Astrocyte (in vitro differentiated cells and primary cell): ENCODE measurements around the gene ALDOB.

Experiments used
- EZH2 ChIP-seq: IDR thresholded peaks from 2 replicates; pipeline ENCODE4 v1.6.1; 2012; ENCODE audit warnings: mild to moderate bottlenecking, low read length, inconsistent platforms; ENCODE audit not compliant: insufficient read depth
- TF ChIP-seq, protein P1 (sequence below): IDR thresholded peaks from 2 replicates; pipeline ENCODE4 v1.5.1; 2011; ENCODE audit warnings: low read depth, mild to moderate bottlenecking, inconsistent platforms, low read length, moderate library complexity; ENCODE audit not compliant: insufficient read depth

DNA sequence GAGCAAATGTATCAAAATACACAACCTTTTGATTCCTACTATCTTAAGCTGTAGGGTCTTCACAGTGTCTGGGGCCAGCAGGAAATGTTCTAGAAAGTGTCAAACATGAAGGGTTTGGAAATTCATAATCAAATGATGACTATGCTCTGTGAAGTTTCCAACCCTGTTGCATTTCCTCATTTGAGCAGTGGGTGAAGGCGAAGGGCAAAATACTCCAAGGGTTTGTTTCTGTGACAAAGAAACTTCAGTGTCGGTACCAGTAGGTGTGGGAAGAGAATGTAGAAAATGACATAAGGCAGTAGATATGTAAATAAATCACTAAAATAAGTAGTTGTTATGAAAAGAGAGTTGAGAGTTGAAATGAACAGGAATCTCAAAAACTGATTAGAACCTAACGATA is 576 bp downstream of the ALDOB start:
- TF ChIP-seq, protein P1, sequence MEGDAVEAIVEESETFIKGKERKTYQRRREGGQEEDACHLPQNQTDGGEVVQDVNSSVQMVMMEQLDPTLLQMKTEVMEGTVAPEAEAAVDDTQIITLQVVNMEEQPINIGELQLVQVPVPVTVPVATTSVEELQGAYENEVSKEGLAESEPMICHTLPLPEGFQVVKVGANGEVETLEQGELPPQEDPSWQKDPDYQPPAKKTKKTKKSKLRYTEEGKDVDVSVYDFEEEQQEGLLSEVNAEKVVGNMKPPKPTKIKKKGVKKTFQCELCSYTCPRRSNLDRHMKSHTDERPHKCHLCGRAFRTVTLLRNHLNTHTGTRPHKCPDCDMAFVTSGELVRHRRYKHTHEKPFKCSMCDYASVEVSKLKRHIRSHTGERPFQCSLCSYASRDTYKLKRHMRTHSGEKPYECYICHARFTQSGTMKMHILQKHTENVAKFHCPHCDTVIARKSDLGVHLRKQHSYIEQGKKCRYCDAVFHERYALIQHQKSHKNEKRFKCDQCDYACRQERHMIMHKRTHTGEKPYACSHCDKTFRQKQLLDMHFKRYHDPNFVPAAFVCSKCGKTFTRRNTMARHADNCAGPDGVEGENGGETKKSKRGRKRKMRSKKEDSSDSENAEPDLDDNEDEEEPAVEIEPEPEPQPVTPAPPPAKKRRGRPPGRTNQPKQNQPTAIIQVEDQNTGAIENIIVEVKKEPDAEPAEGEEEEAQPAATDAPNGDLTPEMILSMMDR = no peak
- no peak for TF ChIP-seq EZH2
